HG03159 (cell line): ENCODE data around the gene UIMC1.
"Not testable (repeated sequence)": the region's sequence is repeated elsewhere in the genome, so short reads cannot be mapped to it uniquely, and the experiment has no call there.

Experiments used
- ATAC-seq: cut with Tn5 transposase; IDR thresholded peaks from one replicate; pipeline ENCODE4 v1.9.1; 2021; ENCODE audit warnings: mild to moderate bottlenecking, moderate library complexity; ENCODE audit not compliant: unreplicated experiment

UIMC1 gene

DNA sequence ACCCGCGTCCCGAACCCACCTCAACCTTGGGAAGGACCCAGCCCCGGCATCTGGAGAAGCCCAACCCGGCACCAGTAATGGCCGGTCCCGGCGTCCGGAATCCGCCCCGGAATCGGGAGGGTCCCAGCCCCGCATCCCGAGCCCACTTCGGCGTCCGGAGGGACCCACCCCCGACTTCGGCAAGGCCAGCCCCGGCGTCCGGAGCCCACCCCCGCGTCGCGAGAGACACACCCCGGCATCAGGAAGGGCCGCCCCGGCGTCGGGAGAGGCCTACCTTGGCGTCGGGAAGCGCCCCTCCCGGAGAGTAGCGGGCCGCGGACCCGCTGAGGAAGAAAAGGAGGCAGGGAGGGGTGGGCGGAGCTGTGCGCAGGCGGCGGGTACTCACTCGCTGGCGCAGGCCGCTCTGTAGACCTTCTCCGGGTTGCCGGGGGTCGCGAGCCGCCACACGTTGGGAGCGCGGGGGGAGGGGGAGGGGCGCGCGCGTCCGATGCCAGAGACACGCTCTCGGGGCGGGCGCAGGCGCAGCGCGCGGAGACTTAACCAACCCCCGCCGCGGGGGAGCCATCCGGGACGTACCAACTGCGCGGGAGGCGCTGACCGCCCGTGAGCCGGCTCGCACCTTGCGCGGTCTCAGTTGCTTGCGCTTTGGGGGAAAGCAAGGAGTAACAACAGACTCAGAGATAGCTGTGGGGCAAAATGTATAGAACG is at the start of gene UIMC1:
UIMC1 (minus strand) TSS at position 515 of the 708 bp plus-strand sequence. CDS start 24,164 bp downstream, outside the sequence.
- peak; percentile 69 for ATAC-seq

- no peak for ATAC-seq
Observed at GRCh38 chr5:177049285-177049684, 42.7 kb upstream of the UIMC1 start.

GRCh38 chr5:177048531-177048930 is 42.0 kb upstream of the UIMC1 start:
- not testable (repeated sequence) for ATAC-seq

- ATAC-seq, result no peak
Observed at GRCh38 chr5:177045631-177046030, 39.1 kb upstream of the UIMC1 start.

DNA sequence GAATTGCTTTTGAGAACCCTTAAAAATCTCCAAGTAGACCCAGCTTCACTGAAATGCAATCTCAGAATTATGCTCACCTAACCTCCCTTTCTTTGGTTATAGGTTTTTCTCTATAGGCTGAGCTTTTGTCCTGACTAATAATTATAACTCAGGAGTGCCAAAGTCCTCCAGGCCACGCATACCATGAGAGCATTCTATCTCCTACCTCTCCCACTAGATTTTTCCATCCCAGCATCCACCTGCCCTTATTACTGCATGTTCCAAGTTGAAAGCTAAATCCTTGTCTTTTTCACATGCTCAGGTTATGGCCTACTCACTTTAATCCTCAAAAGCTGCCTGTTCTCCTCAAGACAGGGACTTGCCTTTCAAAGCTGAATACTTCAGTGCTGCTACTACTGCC is 38.1 kb upstream of the UIMC1 start:
- no peak for ATAC-seq

DNA sequence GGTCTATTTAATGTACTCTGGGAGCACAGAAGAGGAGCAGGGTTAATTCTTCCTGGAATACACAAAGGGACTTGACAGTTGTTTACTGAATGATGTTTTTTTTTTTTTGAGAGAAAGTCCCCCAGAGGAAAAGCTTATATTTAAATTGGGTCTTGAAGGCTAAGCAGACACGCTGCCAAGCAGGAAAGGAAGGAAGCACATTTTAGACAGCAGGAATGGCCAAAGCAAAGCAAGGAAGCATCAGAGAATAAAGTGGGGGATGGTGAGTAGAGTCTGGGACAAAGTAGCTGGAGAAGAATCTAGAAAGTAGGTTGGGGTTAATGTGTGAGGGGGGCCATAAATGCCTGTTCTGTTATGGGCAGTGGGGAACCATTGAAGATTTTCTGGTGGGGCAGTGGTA is 37.4 kb upstream of the UIMC1 start:
- no peak for ATAC-seq

DNA sequence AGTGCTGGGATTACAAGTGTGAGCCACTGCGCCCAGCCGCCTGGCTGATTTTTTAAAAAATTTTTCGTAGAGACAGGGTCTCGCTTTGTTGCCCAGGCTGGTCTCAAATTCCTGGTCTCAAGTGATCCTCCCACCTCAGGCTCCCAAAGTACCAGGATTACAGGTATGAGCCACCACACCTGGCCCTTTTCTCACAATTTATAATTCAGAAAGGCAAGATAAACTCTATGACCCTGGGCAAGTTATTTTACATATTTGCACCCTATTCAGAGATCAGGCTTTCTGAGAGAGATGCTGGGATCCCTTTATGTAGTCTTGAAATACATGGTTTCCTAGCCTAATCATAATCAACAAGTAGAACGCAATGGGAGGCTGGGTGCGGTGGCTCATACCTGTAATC is 36.5 kb upstream of the UIMC1 start:
- no peak for ATAC-seq

DNA sequence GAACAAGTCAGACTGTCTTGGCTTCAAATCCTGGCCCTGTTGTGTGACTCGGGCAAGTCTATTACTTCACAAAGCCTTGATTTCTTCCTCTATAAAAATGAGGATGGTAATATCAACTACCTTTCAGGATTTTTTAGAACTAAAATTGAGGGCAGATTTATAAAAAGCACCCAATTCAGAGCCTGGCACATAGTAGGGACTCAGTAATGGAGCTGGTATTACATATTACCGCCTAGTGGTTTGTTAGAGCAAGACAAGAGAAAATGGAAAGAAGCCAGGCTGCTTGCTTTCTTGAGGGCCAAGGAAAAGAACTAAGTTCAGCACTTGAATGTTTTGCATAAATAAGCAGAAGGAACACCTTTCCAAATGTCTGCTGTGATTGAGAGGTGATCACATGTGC is 35.4 kb upstream of the UIMC1 start:
- ATAC-seq, result no peak

GRCh38 chr5:177040814-177041420 is 34.3 kb upstream of the UIMC1 start:
- ATAC-seq, result no peak

DNA sequence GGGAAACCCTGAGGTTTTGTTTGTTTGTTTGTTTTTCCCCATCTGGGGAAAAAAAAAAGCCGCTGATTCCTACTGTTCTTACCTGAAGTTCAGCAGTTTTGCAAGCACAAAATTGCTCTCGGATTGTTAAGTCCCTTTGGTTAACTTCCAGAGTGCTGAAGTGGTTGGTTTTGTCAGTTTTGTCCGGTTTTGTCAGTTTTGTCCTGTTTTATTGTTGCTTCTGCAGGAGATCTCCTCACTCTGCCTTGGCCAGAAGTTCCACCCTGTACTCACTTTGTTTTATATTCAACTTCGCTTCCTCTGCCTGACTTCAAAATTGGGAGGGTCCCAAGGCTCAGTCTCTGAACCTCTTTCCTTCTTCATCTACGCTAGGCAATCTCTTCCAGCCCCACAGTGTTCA is 30.3 kb upstream of the UIMC1 start:
- ATAC-seq, result no peak

- no peak for ATAC-seq
Observed at GRCh38 chr5:177036443-177036842, 29.9 kb upstream of the UIMC1 start.

DNA sequence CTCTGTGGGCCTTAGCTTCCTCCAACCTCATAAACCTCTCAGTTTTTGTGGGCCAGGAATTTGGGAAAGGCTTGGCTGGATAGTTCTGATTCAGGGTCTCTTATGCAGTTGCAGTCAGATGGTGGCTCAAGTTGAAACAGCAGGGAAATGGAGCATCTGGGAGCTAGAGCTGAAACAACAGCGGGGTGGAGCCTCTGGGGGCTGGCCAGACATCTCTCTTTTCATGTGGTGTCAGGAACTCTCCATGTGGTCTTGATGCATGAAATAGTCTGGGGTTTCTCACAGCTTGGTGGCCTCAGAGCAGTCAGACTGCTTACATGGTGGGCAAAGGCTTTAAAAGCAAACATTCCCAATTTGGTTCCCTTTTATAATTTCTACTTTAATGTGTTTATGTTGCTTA is 29.4 kb upstream of the UIMC1 start:
- no peak for ATAC-seq

DNA sequence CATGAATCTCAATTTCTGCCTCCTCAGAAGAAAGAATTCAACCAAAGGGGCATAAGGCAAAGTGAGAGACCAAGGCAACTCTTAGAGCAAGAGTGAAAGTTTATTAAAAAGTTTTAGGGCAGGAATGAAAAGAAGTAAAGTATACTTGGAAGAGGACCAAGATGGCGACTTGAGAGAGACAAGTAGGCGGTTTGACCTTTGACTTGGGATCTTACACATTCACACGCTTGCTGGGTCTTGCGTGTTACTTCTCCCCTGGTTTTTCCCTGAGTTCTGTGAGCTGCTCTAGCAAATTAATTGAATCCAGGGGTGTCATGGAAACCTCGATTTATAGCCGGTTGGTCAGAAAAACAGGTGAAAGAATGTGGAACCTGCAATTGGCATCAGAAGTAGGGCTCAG is 22.9 kb upstream of the UIMC1 start:
- no peak for ATAC-seq

DNA sequence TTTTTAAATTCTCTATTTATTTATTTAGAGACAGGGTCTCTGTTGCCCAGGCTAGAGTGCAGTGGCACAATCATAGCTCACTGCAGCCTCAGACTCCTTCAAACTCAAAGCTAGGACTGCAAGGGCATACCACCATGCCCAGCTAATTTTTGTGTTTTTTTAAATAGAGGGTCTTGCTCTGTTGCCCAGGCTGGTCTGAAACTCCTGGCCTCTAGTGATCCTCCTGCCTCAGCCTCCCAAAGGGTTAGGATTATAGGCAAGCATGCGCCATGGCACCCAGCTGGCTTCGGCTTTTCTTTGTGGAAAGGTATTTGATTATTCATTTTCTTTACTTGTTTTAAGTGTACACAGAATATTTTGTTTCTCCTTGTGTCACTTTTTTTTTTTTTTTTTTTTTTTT is 21.1 kb upstream of the UIMC1 start:
- no peak for ATAC-seq

- no peak for ATAC-seq
Observed at GRCh38 chr5:177025101-177025601, 18.6 kb upstream of the UIMC1 start.

- ATAC-seq, result no peak
Observed at GRCh38 chr5:177024559-177024958, 18.0 kb upstream of the UIMC1 start.

GRCh38 chr5:177023303-177023664 is 16.7 kb upstream of the UIMC1 start:
- ATAC-seq, result peak; percentile 26

GRCh38 chr5:177022386-177023302 is 16.1 kb upstream of the UIMC1 start, which contains the start of gene ZNF346:
Gene ZNF346 (plus strand): TSS chr5:177022696. CDS start chr5:177022739, 43 bp downstream.
- ATAC-seq, result peak; percentile 93

- ATAC-seq, result no peak
Observed at GRCh38 chr5:177020033-177020432, 13.5 kb upstream of the UIMC1 start.

- no peak for ATAC-seq
Observed at GRCh38 chr5:177018341-177018740, 11.8 kb upstream of the UIMC1 start.

- ATAC-seq, result no peak
Observed at GRCh38 chr5:177015156-177015555, 8.6 kb upstream of the UIMC1 start.
